Stimulated activated CD8-positive, alpha-beta memory T cell treated with anti-CD3 and anti-CD28 coated beads, Interleukin-4, amount 100 ng/mL, for 24 hours (primary cell): Measurements from ENCODE around the gene BORCS8.
"Not testable (repeated sequence)": the region's sequence is repeated elsewhere in the genome, so short reads cannot be mapped to it uniquely, and the experiment has no call there.

Experiments
- DNase-seq: peaks from one replicate; pipeline ENCODE4 v3.0.0-alpha.2; 2020; ENCODE audit warnings: low read depth

BORCS8 gene

DNA sequence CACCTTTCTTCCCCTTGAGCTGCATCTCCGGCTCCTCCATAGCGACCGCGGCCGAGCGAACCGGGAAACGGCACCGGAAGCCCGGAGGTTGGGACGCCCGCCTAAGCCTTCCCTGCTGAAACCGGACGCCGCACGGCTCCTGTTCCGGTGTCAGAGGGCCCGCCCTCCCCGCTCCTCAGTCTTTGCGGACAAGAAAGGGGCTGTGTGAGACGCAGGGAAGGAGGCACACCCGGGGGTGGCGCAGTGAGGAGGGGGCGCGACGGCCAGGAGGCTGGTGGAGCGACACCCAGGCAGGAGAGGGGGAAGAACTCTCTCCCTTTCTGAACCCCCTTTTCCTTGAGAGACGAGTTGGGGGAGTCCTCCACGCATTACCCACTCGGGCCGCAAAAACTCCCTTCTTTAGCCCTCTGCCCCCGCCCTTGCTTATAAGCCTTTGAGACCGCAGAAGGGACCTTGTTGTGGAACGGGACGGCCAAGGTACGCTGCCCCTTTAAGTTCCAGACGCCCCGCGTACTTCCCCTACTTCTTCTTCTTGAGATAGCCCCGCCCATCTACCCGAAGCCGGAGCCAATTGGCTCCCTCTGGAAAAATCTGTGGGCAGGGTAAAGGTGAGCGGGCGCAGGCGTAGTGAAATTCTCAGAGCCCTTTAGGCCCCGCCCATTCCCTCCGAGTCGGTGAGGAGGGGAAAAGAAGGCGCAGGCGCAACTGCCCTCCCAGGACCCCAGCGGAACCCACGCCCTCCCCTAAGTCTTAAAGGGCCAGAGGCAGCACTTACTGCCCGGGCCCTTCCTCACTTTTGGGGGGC is at the start of gene BORCS8, which contains the start of gene RFXANK:
BORCS8 (minus strand) TSS at position 75 of the 805 bp plus-strand sequence; CDS start at position 40, 35 bp downstream.
RFXANK (plus strand) TSS at position 181 of the 805 bp plus-strand sequence. CDS start 1,689 bp downstream, outside the sequence.
- DNase-seq = peak; percentile 97

- DNase-seq = no peak
These were observed 48.5 kb upstream of the BORCS8 start for GRCh38 chr19:19240476-19240875.

- no peak for DNase-seq
These were observed 47.7 kb upstream of the BORCS8 start for GRCh38 chr19:19239675-19240074.

GRCh38 chr19:19238126-19238894 is 46.4 kb upstream of the BORCS8 start:
- no peak for DNase-seq

GRCh38 chr19:19236173-19236572 is 44.2 kb upstream of the BORCS8 start:
- DNase-seq = no peak

GRCh38 chr19:19234220-19234816 is 42.4 kb upstream of the BORCS8 start:
- no peak for DNase-seq

- no peak for DNase-seq
These were observed 40.3 kb upstream of the BORCS8 start for GRCh38 chr19:19232261-19232721.

DNA sequence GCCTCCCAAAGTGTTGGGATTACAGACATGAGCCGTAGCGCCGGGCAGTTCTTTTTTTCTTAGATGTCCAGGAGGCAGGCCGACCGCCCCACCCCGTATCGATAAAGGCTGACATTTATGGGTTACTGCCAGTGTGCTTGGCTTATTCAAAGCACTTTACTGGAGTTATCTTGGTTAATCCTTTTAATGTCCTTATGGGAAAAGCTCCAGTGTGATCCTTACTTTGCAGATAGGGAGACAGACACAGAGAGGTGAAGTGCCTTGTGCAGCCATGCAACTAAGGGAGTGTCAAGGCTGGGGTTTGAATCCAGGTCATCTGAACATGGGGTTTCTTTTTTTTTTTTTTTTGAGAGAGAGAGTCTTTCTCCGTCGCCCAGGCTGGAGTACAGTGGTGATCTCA is 39.0 kb upstream of the BORCS8 start:
- no peak for DNase-seq

DNA sequence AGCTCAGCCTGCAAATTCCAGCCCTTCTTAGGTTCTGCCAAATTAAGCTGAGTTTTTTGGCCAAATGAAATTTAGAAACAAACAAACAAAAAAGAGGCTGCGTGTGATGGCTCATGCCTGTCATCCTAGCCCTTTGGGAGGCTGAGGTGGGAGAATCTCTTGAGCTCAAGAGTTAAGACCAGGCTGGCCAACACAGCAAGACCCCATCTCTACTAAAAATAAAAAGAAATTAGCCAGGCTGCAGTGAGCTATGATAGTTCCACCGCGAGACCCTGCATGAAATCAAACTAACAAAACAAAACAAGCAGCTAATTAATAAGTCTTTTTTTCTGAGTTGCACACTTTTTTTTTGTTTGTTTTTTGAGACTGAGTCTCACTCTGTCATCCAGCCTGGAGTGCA is 37.7 kb upstream of the BORCS8 start:
- DNase-seq = no peak

GRCh38 chr19:19227217-19227616 is 35.3 kb upstream of the BORCS8 start:
- DNase-seq = no peak

DNA sequence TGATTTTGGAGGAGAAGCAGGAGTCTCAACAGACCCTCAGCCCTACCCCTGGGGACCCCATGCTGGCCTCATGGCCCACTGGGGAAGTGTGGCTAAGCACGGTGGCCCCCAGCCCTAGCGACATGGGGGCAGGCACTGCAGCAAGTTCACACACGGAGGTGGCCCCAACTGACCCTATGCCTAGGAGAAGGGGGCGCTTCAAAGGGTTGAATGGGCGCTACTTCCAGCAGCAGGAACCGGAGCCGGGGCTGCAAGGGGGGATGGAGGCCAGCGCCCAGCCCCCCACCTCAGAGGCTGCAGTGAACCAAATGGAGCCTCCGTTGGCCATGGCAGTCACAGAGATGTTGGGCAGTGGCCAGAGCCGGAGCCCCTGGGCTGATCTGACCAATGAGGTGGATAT is 34.7 kb upstream of the BORCS8 start:
- DNase-seq = no peak

DNA sequence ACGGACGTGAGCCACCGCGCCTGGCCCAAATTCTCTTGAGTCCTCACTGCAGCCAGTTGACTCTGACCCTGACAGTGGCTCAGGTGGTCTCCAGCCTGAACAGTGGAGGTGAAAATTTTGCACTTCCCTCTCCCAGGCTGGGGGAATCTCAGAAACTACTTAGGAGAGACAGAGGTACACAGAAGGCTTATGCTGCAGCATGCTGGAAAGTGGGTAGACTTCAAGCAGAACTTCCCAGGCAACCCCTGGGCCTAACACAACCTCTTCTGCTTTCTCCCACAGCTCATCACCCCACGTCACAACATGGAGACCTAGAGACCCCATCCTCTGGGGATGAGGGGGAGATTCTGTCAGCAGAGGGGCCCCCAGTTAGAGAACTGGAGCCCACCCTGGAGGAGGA is 34.3 kb upstream of the BORCS8 start:
- no peak for DNase-seq

DNA sequence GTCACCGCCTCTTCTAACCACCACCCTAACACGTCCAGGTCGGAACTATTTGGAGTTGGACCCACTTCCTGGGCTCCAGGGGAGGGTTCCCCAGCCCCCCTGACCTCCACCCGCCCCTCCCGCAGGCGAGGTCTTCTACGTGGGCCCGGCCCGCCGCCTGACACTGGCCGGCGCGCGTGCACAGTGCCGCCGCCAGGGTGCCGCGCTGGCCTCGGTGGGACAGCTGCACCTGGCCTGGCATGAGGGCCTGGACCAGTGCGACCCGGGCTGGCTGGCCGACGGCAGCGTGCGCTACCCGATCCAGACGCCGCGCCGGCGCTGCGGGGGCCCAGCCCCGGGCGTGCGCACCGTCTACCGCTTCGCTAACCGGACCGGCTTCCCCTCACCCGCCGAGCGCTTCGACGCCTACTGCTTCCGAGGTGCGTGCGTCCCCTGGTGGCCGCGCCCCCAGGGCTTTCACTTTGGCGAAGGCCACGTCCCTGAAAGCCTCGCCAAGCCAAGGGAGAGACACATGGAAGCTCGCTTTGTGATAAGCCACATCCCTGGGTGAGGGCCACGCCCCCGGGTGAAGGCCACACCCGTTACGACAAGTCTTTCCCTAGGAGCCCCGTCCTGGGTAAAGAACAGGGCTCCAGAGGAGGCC is 33.0 kb upstream of the BORCS8 start:
- DNase-seq = peak; percentile 57

GRCh38 chr19:19224150-19224851 is 32.3 kb upstream of the BORCS8 start:
- DNase-seq = no peak

- no peak for DNase-seq
These were observed 31.7 kb upstream of the BORCS8 start for GRCh38 chr19:19223636-19224035.

GRCh38 chr19:19223060-19223459 is 31.1 kb upstream of the BORCS8 start:
- no peak for DNase-seq

GRCh38 chr19:19221000-19221399 is 29.0 kb upstream of the BORCS8 start:
- not testable (repeated sequence) for DNase-seq

DNA sequence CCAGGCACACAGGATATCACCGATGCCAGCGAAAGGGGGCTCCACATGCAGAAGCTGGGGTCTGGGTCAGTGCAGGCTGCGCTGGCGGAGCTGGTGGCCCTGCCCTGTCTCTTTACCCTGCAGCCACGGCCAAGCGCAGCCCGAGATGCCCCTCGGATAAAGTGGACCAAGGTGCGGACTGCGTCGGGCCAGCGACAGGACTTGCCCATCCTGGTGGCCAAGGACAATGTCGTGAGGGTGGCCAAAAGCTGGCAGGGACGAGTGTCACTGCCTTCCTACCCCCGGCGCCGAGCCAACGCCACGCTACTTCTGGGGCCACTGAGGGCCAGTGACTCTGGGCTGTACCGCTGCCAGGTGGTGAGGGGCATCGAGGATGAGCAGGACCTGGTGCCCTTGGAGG is 27.0 kb upstream of the BORCS8 start:
- DNase-seq = no peak

GRCh38 chr19:19217099-19217498 is 25.1 kb upstream of the BORCS8 start:
- DNase-seq = no peak

GRCh38 chr19:19215792-19216191 is 23.8 kb upstream of the BORCS8 start:
- DNase-seq = no peak

DNA sequence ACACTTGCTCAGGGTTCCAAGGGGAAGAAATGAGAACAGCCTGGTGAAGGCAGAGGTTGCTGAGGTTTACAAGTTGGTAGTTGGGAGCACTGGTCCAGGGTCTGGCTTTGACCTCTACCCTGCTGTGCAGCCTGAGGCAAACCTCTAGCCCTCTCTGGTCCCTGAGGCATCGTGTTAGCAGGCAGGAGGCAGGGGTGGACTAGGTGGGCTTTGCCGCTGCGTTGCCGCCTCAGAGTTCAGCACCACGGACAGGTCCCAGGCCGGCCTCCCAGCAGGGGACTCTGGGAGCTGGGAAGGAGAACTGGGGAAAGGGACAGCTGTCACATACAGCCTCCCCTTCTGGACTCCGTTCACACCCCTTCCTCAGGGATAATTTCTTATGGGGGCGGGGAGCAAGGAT is 22.9 kb upstream of the BORCS8 start:
- DNase-seq = no peak

GRCh38 chr19:19214159-19214490 is 22.2 kb upstream of the BORCS8 start:
- no peak for DNase-seq
